ENCODE results near the gene TMC5.
"Not testable (repeated sequence)": the region's sequence is repeated elsewhere in the genome, so short reads cannot be mapped to it uniquely, and the experiment has no call there.

The TMC5 gene

GRCh38 chr16:19410435-19411171 is 7.1 kb upstream of the TMC5 start:
- no peak for DNase-seq

GRCh38 chr16:19411298-19411697 is 6.4 kb upstream of the TMC5 start:
- no peak for DNase-seq

- DNase-seq = not testable (repeated sequence)
Observed at GRCh38 chr16:19412055-19412454, 5.6 kb upstream of the TMC5 start.

- DNase-seq = no peak
Observed at GRCh38 chr16:19415461-19415860, 2.2 kb upstream of the TMC5 start.

- DNase-seq = no peak
Observed at GRCh38 chr16:19415918-19416317, 1.8 kb upstream of the TMC5 start.

- no peak for DNase-seq
Observed at GRCh38 chr16:19418200-19418599, 517 bp downstream of the TMC5 start.

GRCh38 chr16:19419698-19420075 is 2.0 kb downstream of the TMC5 start:
- no peak for DNase-seq

GRCh38 chr16:19424478-19424877 is 6.8 kb downstream of the TMC5 start:
- no peak for DNase-seq

GRCh38 chr16:19430345-19430744 is 12.7 kb downstream of the TMC5 start:
- DNase-seq = no peak

- no peak for DNase-seq
Observed at GRCh38 chr16:19431636-19432340, 14.1 kb downstream of the TMC5 start.

- DNase-seq = no peak
Observed at GRCh38 chr16:19432429-19432828, 14.7 kb downstream of the TMC5 start.

- no peak for DNase-seq
Observed at GRCh38 chr16:19434584-19434983, 16.9 kb downstream of the TMC5 start.

GRCh38 chr16:19436540-19436939 is 18.9 kb downstream of the TMC5 start:
- no peak for DNase-seq

GRCh38 chr16:19437280-19437679 is 19.6 kb downstream of the TMC5 start:
- no peak for DNase-seq

GRCh38 chr16:19438739-19439138 is 21.1 kb downstream of the TMC5 start:
- DNase-seq = no peak

GRCh38 chr16:19439483-19439882 is 21.8 kb downstream of the TMC5 start:
- no peak for DNase-seq

- DNase-seq = no peak
Observed at GRCh38 chr16:19443659-19444058, 26.0 kb downstream of the TMC5 start.

GRCh38 chr16:19446300-19446846 is 28.7 kb downstream of the TMC5 start:
- DNase-seq = no peak

GRCh38 chr16:19446886-19447285 is 29.2 kb downstream of the TMC5 start:
- no peak for DNase-seq

GRCh38 chr16:19450186-19450585 is 32.5 kb downstream of the TMC5 start:
- DNase-seq = no peak

GRCh38 chr16:19458722-19459379 is 41.2 kb downstream of the TMC5 start:
- DNase-seq = no peak

- no peak for DNase-seq
Observed at GRCh38 chr16:19460397-19460796, 42.7 kb downstream of the TMC5 start.

GRCh38 chr16:19463468-19464315 is 46.0 kb downstream of the TMC5 start:
- DNase-seq = no peak

Data from activated CD4-positive, alpha-beta T cell treated with anti-CD3 and anti-CD28 coated beads for 1 hour (primary cell).